Adrenal gland (tissue), 12 donors: ENCODE data around the gene GTSE1. TPM values are rescaled to one million over a fixed set of nuclear protein-coding genes. Genes with fewer than 3 reads are reported as not detected.

ENCODE experiments used
- DNase-seq, 7 donors: peaks; one replicate each; pipeline ENCODE4 v3.0.0-alpha.2; 2019 to 2020
- H3K27ac ChIP-seq, 5 donors: fragments of 200-600 bp; sonication (generic) in 4 of 5; 1 replicate in 3 of 5; 2 replicates in 2 of 5; pipeline versions ENCODE4 v1.5.1 to v1.8.0; 2016 to 2020; ENCODE audit warnings: mild to moderate bottlenecking in 1 of 5
- H3K27me3 ChIP-seq: fragments of 200-600 bp; 2 replicates; pipeline ENCODE4 v1.8.0; 2021
- H3K36me3 ChIP-seq, 2 donors: fragments of 200-600 bp; replicated peaks in 1 of 2; 1 replicate in 1 of 2; 2 replicates in 1 of 2; pipeline versions ENCODE4 v1.5.1 to v1.8.0; 2018 to 2022
- H3K4me1 ChIP-seq, 2 donors: fragments of 200-600 bp; replicated peaks in 1 of 2; 1 replicate in 1 of 2; 2 replicates in 1 of 2; pipeline versions ENCODE4 v1.5.1 to v1.8.0; 2018 to 2021
- H3K4me3 ChIP-seq, 4 donors: fragments of 200-600 bp; sonication (generic) in 3 of 4; one replicate each; pipeline ENCODE4 v1.5.1; 2016 to 2018
- H3K9me3 ChIP-seq, 3 donors: fragments of 200-600 bp; sonication (generic) in 1 of 3; replicated peaks in 1 of 3; 1 replicate in 2 of 3; 2 replicates in 1 of 3; pipeline versions ENCODE4 v1.5.1 to v1.8.0; 2016 to 2021
- CTCF ChIP-seq, 6 experiments: fragments of 450-650 bp in 4 of 6; fragments of 200-600 bp in 2 of 6; sonication (generic) in 1 of 6; IDR thresholded peaks; 1 replicate in 5 of 6; 2 replicates in 1 of 6; pipeline versions ENCODE4 v1.5.1 to v1.8.0; 2016 to 2021; ENCODE audit warnings: antibody characterized with exemption in 6 of 6, mild to moderate bottlenecking in 2 of 6, moderate library complexity in 1 of 6
- POLR2A ChIP-seq, 2 donors: fragments of 450-650 bp; IDR thresholded peaks; one replicate each; pipeline ENCODE4 v1.6.1; 2017; ENCODE audit warnings: antibody characterized with exemption in 2 of 2, mild to moderate bottlenecking in 2 of 2, moderate library complexity in 1 of 2
- WGBS, 4 donors: extraction: QIAGEN DNeasy Blood & Tissue Kit in 2 of 4; methylation state at CpG; one replicate each; pipeline versions ENCODE4 v1.1.5 to v1.1.7; 2013 to 2017; 5-methylcytosine and 5-hydroxymethylcytosine counted together
- intact Hi-C, 2 donors: fragments of 100-400 bp; cut with DNase I; formaldehyde crosslinking; loops; one replicate each; pipeline versions ENCODE4 v1.14.1 to v1.15.0; 2022 to 2023
- polyA plus RNA-seq, 3 donors: library from polyadenylated mRNA; stranded (reverse); fragments of 200-250 nt in 2 of 3; fragments of 350-450 nt in 1 of 3; fragmentation: Illumina TruSeq in 1 of 3; extraction: RNeasy Lipid Tissue Mini Kit (QIAGEN cat#74804) in 1 of 3; gene quantifications; one replicate each; pipeline ENCODE4 v1.2.3, GENCODE V29; 2013 to 2014
- total RNA-seq, 9 donors: library from RNA; depleted of rRNA in 4 of 9; stranded (reverse); fragments of >200 nt in 4 of 9; fragments of 120-200 nt in 1 of 9; fragmentation: NEBNext Ultra II Directional in 1 of 9; extraction: Animal tissue kit (Norgen Biotek cat#: 25700) in 1 of 9; gene quantifications; one replicate each; pipeline versions ENCODE4 v1.1.0 to v1.2.4, GENCODE V29; 2013 to 2023
- donor health status: healthy with polysubstance abuse.
- donor health status: Bipolar disorder and iron deficiency.
- donor health status: DM: yes; HTN: yes; CAD: no.
- donor health status: DM: no; HTN: no; CAD: no.
- donor health status: DM: no; HTN: no; CAD: no.
- donor health status: DM: yes; HTN: yes; CAD: no.

The GTSE1 gene
- total and polyA plus RNA-seq, 12 donors: 0.06 to 5.7 (median 1.0) TPM

- Histone ChIP-seq H3K4me1 (no peaks in the 10 kb centered on the region), H3K9me3 (no peaks in the 10 kb centered on the region), H3K27me3 (no peaks in the 10 kb centered on the region), H3K27ac (no peak overlapping the region), H3K4me3 (no peak overlapping the region), H3K36me3 (no peaks in the 10 kb centered on the region)
- intact Hi-C loops: loop anchor here in 1 of 2 donors (10.0 kb wide), 1 partner anchor 325 kb away; no protein-coding TSS in a partner anchor
- WGBS, 4 donors: 94 to 99% (median 98%) methylated on average over 8 to 10 of the region's 10 CpGs
- DNase-seq: no peak
- TF ChIP-seq POLR2A (IDR thresholded peaks at IDR 0.05) (no peak), CTCF (IDR thresholded peaks at IDR 0.05) (no peak)
Measured at GRCh38 chr22:46319319-46319718, 22.6 kb downstream of the GTSE1 start.

GRCh38 chr22:46320166-46320710, 23.6 kb downstream of the GTSE1 start:
- H3K4me1 ChIP-seq: no peaks in the 10 kb centered on the region
- H3K4me3 ChIP-seq: no peak overlapping the region
- 92 to 96% (median 95%) methylated on average over 9 to 14 of the region's 14 CpGs for WGBS, 4 donors
- no peaks in the 10 kb centered on the region for H3K9me3 ChIP-seq
- TF ChIP-seq CTCF (IDR thresholded peaks at IDR 0.05) (no peak), POLR2A (IDR thresholded peaks at IDR 0.05) (no peak)
- intact Hi-C loops: no loop called here
- no peak for DNase-seq
- no peaks in the 10 kb centered on the region for H3K36me3 ChIP-seq
- H3K27me3 ChIP-seq: no peaks in the 10 kb centered on the region
- no peak overlapping the region for H3K27ac ChIP-seq

GRCh38 chr22:46320716-46321386, 24.2 kb downstream of the GTSE1 start:
- no peaks in the 10 kb centered on the region for H3K4me1 ChIP-seq
- intact Hi-C loops: no loop called here
- H3K36me3 ChIP-seq: no peaks in the 10 kb centered on the region
- H3K27me3 ChIP-seq: no peaks in the 10 kb centered on the region
- 97 to 98% (median 97%) methylated on average over 20 of the region's 20 CpGs for WGBS, 4 donors
- no peaks in the 10 kb centered on the region for H3K9me3 ChIP-seq
- H3K27ac ChIP-seq: no peak overlapping the region
- TF ChIP-seq POLR2A (IDR thresholded peaks at IDR 0.05): no peak
- TF ChIP-seq CTCF (IDR thresholded peaks at IDR 0.05): no peak
- no peak for DNase-seq
- no peak overlapping the region for H3K4me3 ChIP-seq

- Histone ChIP-seq H3K27ac (no peak overlapping the region), H3K4me3 (no peak overlapping the region), H3K36me3 (no peaks in the 10 kb centered on the region), H3K9me3 (no peaks in the 10 kb centered on the region), H3K27me3 (no peaks in the 10 kb centered on the region), H3K4me1 (no peaks in the 10 kb centered on the region)
- no peak for DNase-seq
- TF ChIP-seq CTCF (IDR thresholded peaks at IDR 0.05) (no peak), POLR2A (IDR thresholded peaks at IDR 0.05) (no peak)
- intact Hi-C loops: no loop called here
- 93 to 98% (median 96%) methylated on average over 13 to 15 of the region's 15 CpGs for WGBS, 4 donors
Measured at GRCh38 chr22:46322711-46323110, 26.0 kb downstream of the GTSE1 start.
